GM12874 (cell line): Measurements from ENCODE around the gene PTPRG.

ENCODE experiments used
- CTCF ChIP-seq: IDR thresholded peaks from 2 replicates; pipeline ENCODE4 v1.5.1; 2011; ENCODE audit warnings: low read depth, mild to moderate bottlenecking, control low read depth, low read length, moderate library complexity; ENCODE audit not compliant: insufficient read depth

PTPRG gene

DNA sequence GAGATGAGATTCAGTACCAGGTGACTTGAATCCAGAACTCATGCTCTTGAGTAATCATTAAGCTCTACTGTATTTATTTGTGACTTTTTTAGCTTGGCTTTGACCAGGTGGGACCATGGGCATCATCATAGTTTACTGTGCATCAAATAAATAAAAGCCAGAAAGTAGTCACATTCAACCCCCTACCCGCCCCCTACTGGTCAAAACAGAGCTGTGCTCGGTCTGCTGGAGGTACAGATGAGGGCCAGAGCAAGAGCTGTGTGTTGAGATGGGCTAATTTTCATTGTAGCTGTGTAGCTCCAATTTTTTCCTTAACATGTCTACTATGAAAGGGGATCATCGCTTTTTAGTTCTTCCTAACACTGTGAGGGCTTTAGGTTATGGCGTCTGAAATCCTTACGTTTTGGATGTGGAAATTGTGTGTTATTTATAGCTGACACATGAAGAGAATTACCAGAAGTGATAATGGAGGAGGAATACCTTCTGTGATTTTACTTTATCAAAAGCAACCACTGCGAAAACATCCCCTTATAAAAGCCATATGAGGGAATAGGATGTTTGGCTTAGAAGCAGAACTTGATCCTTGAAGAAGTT, 375.1 kb downstream of the PTPRG start:
- peak; percentile 77 for TF ChIP-seq CTCF

DNA sequence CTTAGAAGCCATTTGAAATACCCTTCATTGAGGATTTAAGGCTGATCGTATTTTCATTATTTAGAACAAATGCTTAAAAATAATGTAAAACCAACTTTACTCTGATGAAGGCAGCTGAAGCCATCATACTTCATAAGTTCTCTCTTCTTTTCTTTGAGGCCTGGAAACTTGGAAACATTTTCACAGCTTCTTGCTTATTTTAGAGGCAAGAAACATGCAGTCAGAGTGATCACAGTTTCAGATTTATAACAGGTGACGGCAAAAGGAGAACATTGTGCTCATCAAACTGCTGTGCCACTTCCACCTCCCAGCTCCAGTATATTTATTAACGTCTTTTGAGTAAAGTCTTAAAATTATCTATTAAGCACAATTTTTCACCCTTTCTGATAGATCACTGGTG, 376.1 kb downstream of the PTPRG start:
- no peak for TF ChIP-seq CTCF

GRCh38 chr3:61938878-61939549, 377.6 kb downstream of the PTPRG start:
- TF ChIP-seq CTCF, result no peak

DNA sequence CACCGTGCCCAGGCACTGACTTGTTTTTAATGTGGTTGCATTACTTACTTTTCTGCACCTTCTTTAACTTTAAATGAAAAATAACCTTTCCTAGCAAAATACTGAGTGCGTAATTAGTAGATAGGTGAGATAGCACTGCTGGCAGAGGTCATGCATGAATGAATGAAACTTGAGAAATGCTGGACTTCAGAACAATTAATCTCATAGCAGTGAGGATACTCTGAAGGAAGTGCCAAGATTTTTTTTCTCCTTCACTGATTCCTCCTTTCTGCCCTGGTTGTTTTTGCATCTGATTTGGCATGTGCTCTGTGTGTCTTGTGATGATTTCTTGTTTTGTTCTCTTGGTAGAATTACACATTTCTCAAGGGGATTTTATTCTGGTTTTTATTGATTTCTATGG, 378.9 kb downstream of the PTPRG start:
- TF ChIP-seq CTCF, result no peak

GRCh38 chr3:61943975-61944374, 382.6 kb downstream of the PTPRG start:
- no peak for TF ChIP-seq CTCF

GRCh38 chr3:61944726-61945125, 383.4 kb downstream of the PTPRG start:
- no peak for TF ChIP-seq CTCF

GRCh38 chr3:61945657-61946056, 384.3 kb downstream of the PTPRG start:
- TF ChIP-seq CTCF, result no peak
